ENCODE data around the gene MGAT5.

The MGAT5 gene

DNA sequence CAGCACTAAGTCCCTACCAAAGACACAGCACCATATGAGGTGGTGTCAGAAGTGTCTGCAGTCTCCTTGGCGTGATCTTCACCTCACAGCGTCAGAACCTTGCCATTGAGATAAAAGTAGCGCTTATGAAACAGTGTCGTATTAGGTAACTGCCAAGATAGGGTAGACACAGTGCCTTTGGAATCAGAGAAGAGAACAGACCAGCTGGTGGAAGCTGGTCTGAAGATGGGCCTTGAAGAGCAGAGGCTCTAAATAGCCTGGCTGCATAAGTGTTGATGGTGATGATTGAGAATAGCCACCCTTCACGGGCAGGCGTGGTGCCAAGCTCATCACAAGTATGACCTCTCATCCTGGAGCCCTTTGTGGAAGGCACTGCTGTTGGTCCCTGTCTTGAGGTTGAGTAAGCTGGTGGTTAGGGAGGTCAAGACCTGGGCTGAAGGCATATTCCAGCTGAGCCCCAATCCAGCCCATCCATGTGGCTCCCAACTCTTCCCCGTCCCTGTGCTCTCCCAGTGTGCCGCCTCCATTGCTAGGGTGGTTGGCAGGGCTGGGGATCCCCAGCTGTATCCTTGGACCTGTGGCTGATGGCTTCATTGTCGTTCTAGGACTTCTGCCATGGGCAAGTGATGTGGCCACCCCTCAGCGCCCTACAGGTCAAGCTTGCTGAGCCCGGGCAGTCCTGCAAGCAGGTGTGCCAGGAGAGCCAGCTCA lies 187.4 kb downstream of the MGAT5 start:
- no peak for TF ChIP-seq POLR2A (IDR thresholded peaks at IDR 0.05; ENCODE audit: low read depth, low read length)

GRCh38 chr2:134443814-134444480 lies 190.1 kb downstream of the MGAT5 start:
- no peak for TF ChIP-seq POLR2A (IDR thresholded peaks at IDR 0.05; ENCODE audit: low read depth, low read length)
- FAIRE-seq: no peak
- no peak for DNase-seq (ENCODE audit: insufficient read length, low spot score)

More for the DNA sequence above, 187.4 kb downstream of the MGAT5 start:
- DNase-seq (ENCODE audit: insufficient read length, low spot score): no peak
- FAIRE-seq: no peak

DNA sequence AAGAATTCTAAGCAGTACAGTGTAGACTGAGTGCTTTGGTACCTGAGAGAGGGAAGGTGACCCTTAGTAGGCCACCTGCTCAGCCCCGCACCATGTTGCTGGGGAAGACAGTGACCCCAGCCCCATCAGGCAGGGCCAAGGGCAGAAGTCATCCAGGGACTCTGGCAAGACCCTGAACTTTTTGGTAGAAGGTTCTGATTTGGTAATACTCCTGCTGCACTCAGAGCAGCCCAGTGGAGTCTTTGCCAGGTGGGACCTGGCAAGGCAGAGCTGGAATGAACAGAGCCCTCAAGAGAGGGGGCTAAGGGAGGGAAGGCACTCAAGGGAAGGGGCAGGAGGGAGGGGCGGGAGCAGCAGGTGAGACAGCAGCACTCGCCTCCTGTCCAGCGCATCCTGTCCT lies 191.2 kb downstream of the MGAT5 start:
- no peak for TF ChIP-seq POLR2A (IDR thresholded peaks at IDR 0.05; ENCODE audit: low read depth, low read length)
- FAIRE-seq (no peak), DNase-seq (ENCODE audit: insufficient read length, low spot score) (no peak)

DNA sequence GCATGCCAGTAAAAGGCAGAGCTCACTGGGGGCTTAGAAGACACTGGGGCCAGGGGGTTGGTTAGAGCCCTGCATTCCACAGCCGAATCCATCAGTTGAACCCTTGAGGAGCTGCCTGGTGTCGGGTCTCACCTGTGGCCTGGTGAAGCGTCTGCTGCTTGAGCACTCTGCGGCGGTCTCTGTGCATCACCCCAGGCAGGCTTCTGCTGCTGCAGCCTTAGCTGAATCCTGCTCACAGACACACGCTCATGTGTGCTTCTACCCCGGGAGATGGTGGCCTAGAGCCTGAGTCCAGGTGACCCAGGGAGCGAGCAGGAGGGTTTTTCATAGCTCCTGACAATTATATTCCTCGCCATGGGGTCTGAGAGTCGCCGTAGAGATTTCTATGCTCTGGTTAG lies 192.1 kb downstream of the MGAT5 start:
- no peak for TF ChIP-seq POLR2A (IDR thresholded peaks at IDR 0.05; ENCODE audit: low read depth, low read length)
- DNase-seq (ENCODE audit: insufficient read length, low spot score) (no peak), FAIRE-seq (no peak)

GRCh38 chr2:134446383-134447017 lies 192.6 kb downstream of the MGAT5 start:
- FAIRE-seq: no peak
- no peak for TF ChIP-seq POLR2A (IDR thresholded peaks at IDR 0.05; ENCODE audit: low read depth, low read length)
- DNase-seq (ENCODE audit: insufficient read length, low spot score): peak; percentile 72

DNA sequence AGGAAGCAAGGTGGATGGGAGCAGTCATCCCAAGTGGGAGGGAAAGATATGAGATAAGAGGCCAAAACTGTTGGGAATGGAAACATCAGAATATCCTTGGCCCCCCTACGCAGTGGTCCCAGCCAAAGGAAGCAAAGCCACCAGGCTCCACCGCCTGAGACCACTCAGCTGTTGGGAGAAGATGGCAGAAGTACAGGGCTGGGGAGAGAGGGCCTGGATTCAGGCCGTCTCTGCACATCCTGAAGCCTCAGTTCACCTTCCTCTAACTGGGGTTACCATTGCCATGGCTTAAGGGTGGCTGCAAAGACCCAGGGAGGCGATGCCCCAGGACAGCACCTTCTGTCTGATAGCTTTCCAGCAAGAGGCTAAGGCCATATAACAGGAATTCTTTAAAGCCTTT lies 193.8 kb downstream of the MGAT5 start:
- no peak for TF ChIP-seq POLR2A (IDR thresholded peaks at IDR 0.05; ENCODE audit: low read depth, low read length)
- DNase-seq (ENCODE audit: insufficient read length, low spot score) (no peak), FAIRE-seq (no peak)

DNA sequence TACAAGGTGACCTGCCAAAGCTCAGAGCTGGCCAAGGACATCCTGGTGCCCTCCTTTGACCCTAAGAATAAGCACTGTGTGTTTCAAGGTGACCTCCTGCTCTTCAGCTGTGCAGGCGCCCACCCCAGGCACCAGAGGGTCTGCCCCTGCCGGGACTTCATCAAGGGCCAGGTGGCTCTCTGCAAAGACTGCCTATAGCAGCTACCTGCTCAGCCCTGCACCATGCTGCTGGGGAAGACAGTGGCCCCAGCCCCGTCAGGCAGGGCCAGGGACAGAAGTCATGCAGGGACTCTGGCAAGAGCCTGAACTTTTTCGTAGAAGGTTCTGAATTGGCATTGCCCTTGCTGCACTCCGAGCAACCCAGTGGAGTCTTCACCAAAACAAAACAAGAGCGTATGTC lies 194.8 kb downstream of the MGAT5 start:
- TF ChIP-seq POLR2A (IDR thresholded peaks at IDR 0.05; ENCODE audit: low read depth, low read length): no peak
- FAIRE-seq: no peak

GRCh38 chr2:134449157-134449556 lies 195.3 kb downstream of the MGAT5 start:
- FAIRE-seq (no peak), DNase-seq (ENCODE audit: insufficient read length, low spot score) (no peak)
- no peak for TF ChIP-seq POLR2A (IDR thresholded peaks at IDR 0.05; ENCODE audit: low read depth, low read length)

More for the DNA sequence above, 194.8 kb downstream of the MGAT5 start:
- DNase-seq (ENCODE audit: insufficient read length, low spot score): no peak

DNA sequence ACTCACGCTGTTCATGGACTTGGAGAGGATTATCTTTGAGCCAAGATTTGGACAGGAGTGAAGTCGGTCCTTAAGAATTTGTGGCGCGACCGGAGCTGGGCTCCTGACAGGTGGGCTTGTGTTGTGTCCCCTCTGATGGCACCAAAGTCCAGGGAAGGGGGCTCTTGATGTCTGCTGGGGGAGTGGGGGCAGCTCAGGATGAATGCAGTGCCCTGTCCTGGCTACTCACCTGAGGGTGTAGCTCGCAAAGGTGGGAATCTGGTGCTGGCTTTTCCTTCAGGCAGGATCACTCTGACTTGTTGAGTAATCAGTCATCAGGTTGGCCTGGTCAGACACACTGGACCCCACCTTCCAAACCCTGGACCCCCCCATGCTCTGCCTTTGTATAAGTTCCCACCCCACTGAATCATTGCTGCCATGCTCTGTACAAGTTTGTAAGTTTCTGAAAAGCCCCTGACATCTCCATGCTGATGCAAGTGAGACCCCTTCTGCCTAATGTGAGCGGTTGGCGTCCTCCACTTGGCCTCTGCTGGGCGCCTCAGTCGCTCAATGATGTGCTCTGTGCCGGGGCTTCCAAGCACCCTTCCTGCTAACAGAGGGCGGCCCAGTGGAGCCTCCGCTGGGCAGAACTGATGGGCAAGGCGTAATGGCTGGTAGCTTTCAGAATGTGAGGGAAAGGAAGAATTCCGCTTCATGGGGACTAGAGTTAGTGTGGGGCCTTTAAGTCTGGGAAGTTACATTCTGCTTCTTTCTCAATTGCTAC lies 196.1 kb downstream of the MGAT5 start:
- no peak for DNase-seq (ENCODE audit: insufficient read length, low spot score)
- no peak for TF ChIP-seq POLR2A (IDR thresholded peaks at IDR 0.05; ENCODE audit: low read depth, low read length)
- no peak for FAIRE-seq

DNA sequence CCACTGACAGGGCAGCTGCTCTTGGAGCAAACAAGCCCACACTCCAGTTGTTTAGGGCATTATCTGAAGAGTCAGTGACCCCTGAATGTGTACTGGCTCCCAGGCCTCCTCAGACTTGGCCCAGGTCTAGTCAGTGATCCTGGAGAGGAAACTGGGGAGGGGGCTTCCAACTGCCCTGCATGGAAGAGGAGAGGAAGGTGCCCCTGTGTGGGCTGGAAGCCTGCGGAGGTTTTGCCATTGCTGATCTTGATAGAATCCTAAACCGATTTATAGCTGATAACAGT lies 197.4 kb downstream of the MGAT5 start:
- TF ChIP-seq POLR2A (IDR thresholded peaks at IDR 0.05; ENCODE audit: low read depth, low read length): no peak
- FAIRE-seq (no peak), DNase-seq (ENCODE audit: insufficient read length, low spot score) (no peak)

- DNase-seq (ENCODE audit: insufficient read length, low spot score) (no peak), FAIRE-seq (no peak)
- no peak for TF ChIP-seq POLR2A (IDR thresholded peaks at IDR 0.05; ENCODE audit: low read depth, low read length)
Observed at GRCh38 chr2:134452042-134452733, 198.3 kb downstream of the MGAT5 start.

- FAIRE-seq (no peak), DNase-seq (ENCODE audit: insufficient read length, low spot score) (no peak)
- TF ChIP-seq POLR2A (IDR thresholded peaks at IDR 0.05; ENCODE audit: low read depth, low read length): no peak
Observed at GRCh38 chr2:134453476-134453875, 199.6 kb downstream of the MGAT5 start.

GRCh38 chr2:134453973-134454372 lies 200.1 kb downstream of the MGAT5 start:
- DNase-seq (ENCODE audit: insufficient read length, low spot score) (no peak), FAIRE-seq (no peak)
- TF ChIP-seq POLR2A (IDR thresholded peaks at IDR 0.05; ENCODE audit: low read depth, low read length): no peak

DNA sequence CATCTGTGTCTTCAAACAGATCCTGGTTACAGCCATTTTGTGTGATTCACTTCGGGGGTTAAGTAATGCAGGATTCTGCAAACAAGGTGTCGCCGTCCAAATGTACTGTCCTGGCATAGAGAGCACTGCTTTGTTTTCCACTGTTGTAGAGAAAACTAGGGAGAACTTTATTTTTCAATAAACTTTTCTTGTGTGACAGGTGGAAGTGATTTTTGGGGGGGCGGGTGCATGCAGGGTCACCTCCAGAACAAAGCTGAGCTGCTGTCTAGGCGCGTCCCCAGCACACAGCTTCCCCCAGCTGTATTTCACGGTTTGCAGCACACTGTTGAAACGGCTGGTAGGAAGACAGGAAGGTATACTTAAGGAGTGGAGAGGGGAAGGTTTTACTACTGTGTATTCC lies 200.6 kb downstream of the MGAT5 start:
- FAIRE-seq: no peak
- TF ChIP-seq POLR2A (IDR thresholded peaks at IDR 0.05; ENCODE audit: low read depth, low read length): no peak
- DNase-seq (ENCODE audit: insufficient read length, low spot score): no peak
